BJ (cell line): ENCODE data around the gene CAMKK1. TPM values are rescaled to one million over a fixed set of nuclear protein-coding genes. Genes with fewer than 3 reads are reported as not detected.

Experiments used
- CTCF ChIA-PET: fragments of 350-600 bp; formaldehyde crosslinking; extraction: SDS; loops from one replicate; lab custom pipeline; 2021; ENCODE audit warnings: antibody characterized with exemption, inconsistent platforms; lab: Yijun Ruan, JAX
- POLR2A ChIA-PET: fragments of 300-600 bp; sonication (Branson Sonifier 250); formaldehyde crosslinking; extraction: SDS; loops from one replicate; lab custom pipeline; 2021; ENCODE audit warnings: antibody characterized with exemption; lab: Charles Lee
- DNase-seq: peaks from one replicate; pipeline ENCODE4 v3.0.0-alpha.2; 2011; ENCODE audit warnings: low read depth
- H3K27me3 ChIP-seq: 2 replicates; pipeline ENCODE4 v1.6.0; 2011; ENCODE audit warnings: low read length; ENCODE audit not compliant: control insufficient read depth, insufficient read depth
- H3K36me3 ChIP-seq: 2 replicates; pipeline ENCODE4 v1.5.1; 2011; ENCODE audit warnings: low read length; ENCODE audit not compliant: control insufficient read depth, insufficient read depth
- H3K4me3 ChIP-seq: 2 replicates; pipeline ENCODE4 v1.5.1; 2011; ENCODE audit warnings: low read depth, mild to moderate bottlenecking, control low read depth, low read length
- polyA plus RNA-seq: library from polyadenylated mRNA; depleted of rRNA; stranded (reverse); fragments of >200 nt; gene quantifications from 2 replicates; pipeline ENCODE4 v1.2.3, GENCODE V29; 2011; rRNA removed
- TF ChIP-seq, protein P1 (sequence below): IDR thresholded peaks from 2 replicates; pipeline ENCODE4 v1.5.1; 2011; ENCODE audit warnings: low read depth, mild to moderate bottlenecking, control low read depth, inconsistent platforms, low read length, moderate library complexity; ENCODE audit not compliant: insufficient read depth

The CAMKK1 gene
- polyA plus RNA-seq, 1 experiment = 6.1 TPM

DNA sequence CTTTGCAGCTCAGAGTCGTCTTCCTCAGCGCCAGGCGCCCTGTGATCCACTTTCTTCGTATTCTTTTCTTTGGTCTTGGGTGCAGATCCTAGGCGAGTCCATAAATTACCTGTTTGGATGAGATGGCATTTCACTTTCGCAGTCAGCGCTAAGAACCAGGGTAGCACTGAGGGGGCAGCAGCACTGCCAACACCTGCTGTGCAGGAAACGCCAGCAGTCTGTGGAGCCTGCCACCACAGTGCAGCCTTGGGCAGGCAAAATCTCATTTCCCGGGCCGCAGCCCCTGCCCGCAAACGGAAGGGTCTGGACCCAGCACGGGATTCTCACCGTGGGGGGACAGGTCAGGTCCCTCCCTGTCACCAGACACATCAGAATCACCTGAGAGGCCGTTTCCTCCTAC is 79.7 kb downstream of the CAMKK1 start:
- peaks cover 29% of the 10 kb centered on the region for H3K36me3 ChIP-seq
- no peak for DNase-seq
- ChIA-PET CTCF (interaction anchor here (0.6 to 8.7 kb wide), 4 partner anchors 15 to 85 kb away, joined by 3 to 56 read pairs (median 8); no protein-coding TSS in a partner anchor), POLR2A (no interaction called here)
- H3K27me3 ChIP-seq = no peaks in the 10 kb centered on the region
- no peak overlapping the region for H3K4me3 ChIP-seq
- TF ChIP-seq, protein P1, sequence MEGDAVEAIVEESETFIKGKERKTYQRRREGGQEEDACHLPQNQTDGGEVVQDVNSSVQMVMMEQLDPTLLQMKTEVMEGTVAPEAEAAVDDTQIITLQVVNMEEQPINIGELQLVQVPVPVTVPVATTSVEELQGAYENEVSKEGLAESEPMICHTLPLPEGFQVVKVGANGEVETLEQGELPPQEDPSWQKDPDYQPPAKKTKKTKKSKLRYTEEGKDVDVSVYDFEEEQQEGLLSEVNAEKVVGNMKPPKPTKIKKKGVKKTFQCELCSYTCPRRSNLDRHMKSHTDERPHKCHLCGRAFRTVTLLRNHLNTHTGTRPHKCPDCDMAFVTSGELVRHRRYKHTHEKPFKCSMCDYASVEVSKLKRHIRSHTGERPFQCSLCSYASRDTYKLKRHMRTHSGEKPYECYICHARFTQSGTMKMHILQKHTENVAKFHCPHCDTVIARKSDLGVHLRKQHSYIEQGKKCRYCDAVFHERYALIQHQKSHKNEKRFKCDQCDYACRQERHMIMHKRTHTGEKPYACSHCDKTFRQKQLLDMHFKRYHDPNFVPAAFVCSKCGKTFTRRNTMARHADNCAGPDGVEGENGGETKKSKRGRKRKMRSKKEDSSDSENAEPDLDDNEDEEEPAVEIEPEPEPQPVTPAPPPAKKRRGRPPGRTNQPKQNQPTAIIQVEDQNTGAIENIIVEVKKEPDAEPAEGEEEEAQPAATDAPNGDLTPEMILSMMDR = no peak

DNA sequence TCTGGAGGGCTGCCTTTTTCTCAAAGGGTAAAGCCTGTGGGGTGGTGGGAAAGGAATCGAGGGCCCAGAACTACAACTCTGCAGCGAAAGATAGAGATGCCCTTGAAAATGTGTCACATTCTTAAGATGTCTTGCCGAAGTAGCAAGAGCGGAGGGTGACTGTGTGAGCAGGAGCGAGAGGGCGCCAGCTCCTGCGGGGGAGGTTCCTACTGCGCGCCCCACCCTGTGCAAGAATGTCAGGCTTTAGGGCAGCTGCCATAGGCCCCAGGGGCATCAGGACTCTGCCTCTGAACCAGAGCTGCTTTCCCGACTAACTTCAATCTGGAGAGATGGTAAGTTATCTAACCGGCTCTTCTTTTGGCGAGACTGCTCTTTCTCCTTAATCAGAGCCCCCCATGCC is 80.1 kb downstream of the CAMKK1 start:
- TF ChIP-seq, protein P1 = no peak
- ChIA-PET CTCF (interaction anchor here (0.6 to 8.7 kb wide), 4 partner anchors 15 to 85 kb away, joined by 3 to 56 read pairs (median 8); no protein-coding TSS in a partner anchor), POLR2A (no interaction called here)
- Histone ChIP-seq H3K36me3 (peaks cover 29% of the 10 kb centered on the region), H3K27me3 (no peaks in the 10 kb centered on the region), H3K4me3 (no peak overlapping the region)
- DNase-seq = no peak

- ChIA-PET CTCF (interaction anchor here (0.6 to 8.7 kb wide), 7 partner anchors 11 to 85 kb away, joined by 3 to 56 read pairs (median 3); no protein-coding TSS in a partner anchor), POLR2A (no interaction called here)
- peaks cover 31% of the 10 kb centered on the region for H3K36me3 ChIP-seq
Observed at GRCh38 chr17:3812284-3812683, 80.6 kb downstream of the CAMKK1 start.

More at GRCh38 chr17:3812284-3812683, 80.6 kb downstream of the CAMKK1 start:
- no peaks in the 10 kb centered on the region for H3K27me3 ChIP-seq
- no peak overlapping the region for H3K4me3 ChIP-seq
- TF ChIP-seq, protein P1 = no peak
- DNase-seq = no peak

Other genes with a start within 250 kb of the CAMKK1 start
- gene TAX1BP3, start 224.5 kb downstream of the CAMKK1 start, polyA plus RNA-seq = 137 and 207 TPM in 2 replicates
- gene EMC6, start 224.2 kb downstream of the CAMKK1 start, polyA plus RNA-seq = 38.6 and 42.2 TPM in 2 replicates
- 5.0 and 6.5 TPM in 2 replicates for gene P2RX5, start 196.9 kb downstream of the CAMKK1 start, polyA plus RNA-seq
- 2.1 and 2.9 TPM in 2 replicates for gene HASPIN, start 169.2 kb downstream of the CAMKK1 start, polyA plus RNA-seq
- gene ITGAE, start 91.9 kb downstream of the CAMKK1 start, polyA plus RNA-seq = 69.9 and 96.3 TPM in 2 replicates
- 9.7 and 19.3 TPM in 2 replicates for gene NCBP3, start 46.8 kb downstream of the CAMKK1 start, polyA plus RNA-seq
- gene P2RX1, start 23.4 kb upstream of the CAMKK1 start, polyA plus RNA-seq = 0.02 and 0.05 TPM in 2 replicates
- gene ATP2A3, start 71.4 kb upstream of the CAMKK1 start, polyA plus RNA-seq = 0.65 and 1.1 TPM in 2 replicates
- gene ZZEF1, start 250.0 kb upstream of the CAMKK1 start, polyA plus RNA-seq = 14.9 and 17.5 TPM in 2 replicates